Kidney epithelial cell (primary cell): ENCODE measurements around the gene CHRNB4. TPM values are rescaled to one million over a fixed set of nuclear protein-coding genes. Genes with fewer than 3 reads are reported as not detected.

Experiments used
- DNase-seq: peaks from one replicate; pipeline ENCODE4 v3.0.0-alpha.2; 2010; ENCODE audit warnings: low read depth
- H3K27me3 ChIP-seq: 2 replicates; pipeline ENCODE4 v1.6.0; 2011; ENCODE audit warnings: low read length; ENCODE audit not compliant: control insufficient read depth, insufficient read depth
- H3K36me3 ChIP-seq: 2 replicates; pipeline ENCODE4 v1.5.1; 2011; ENCODE audit warnings: low read length; ENCODE audit not compliant: control insufficient read depth, insufficient read depth
- H3K4me3 ChIP-seq: 2 replicates; pipeline ENCODE4 v1.5.1; 2011; ENCODE audit warnings: low read depth, mild to moderate bottlenecking, control low read depth, low read length
- CTCF ChIP-seq: IDR thresholded peaks from 2 replicates; pipeline ENCODE4 v1.5.1; 2011; ENCODE audit warnings: mild to moderate bottlenecking, moderate library complexity, low read length, control low read depth, inconsistent platforms; ENCODE audit not compliant: insufficient read depth, poor library complexity, severe bottlenecking
- total RNA-seq: library from RNA; depleted of rRNA; stranded (reverse); fragments of >200 nt; gene quantifications from 2 replicates; pipeline ENCODE4 v1.2.3, GENCODE V29; 2015

Gene CHRNB4
- total RNA-seq, 1 donor from 2014 or later: 1.8 TPM

GRCh38 chr15:78623786-78624497 lies 17.1 kb downstream of the CHRNB4 start:
- Histone ChIP-seq H3K36me3 (no peaks in the 10 kb centered on the region), H3K4me3 (no peak overlapping the region), H3K27me3 (peaks cover 48% of the 10 kb centered on the region)
- TF ChIP-seq CTCF: no peak
- DNase-seq: no peak

- H3K27me3 ChIP-seq: peaks cover 37% of the 10 kb centered on the region
- H3K36me3 ChIP-seq: no peaks in the 10 kb centered on the region
- H3K4me3 ChIP-seq: no peak overlapping the region
- DNase-seq: no peak
- TF ChIP-seq CTCF: no peak
Observed at GRCh38 chr15:78621810-78622402, 19.1 kb downstream of the CHRNB4 start.

- H3K4me3 ChIP-seq: peak within 1 kb of the TSS; percentile 24
- no peak for DNase-seq
- H3K27me3 ChIP-seq: peaks cover 32% of the 10 kb centered on the region
- H3K36me3 ChIP-seq: no peaks in the 10 kb centered on the region
- TF ChIP-seq CTCF: no peak
Observed at GRCh38 chr15:78620527-78621421, 20.2 kb downstream of the CHRNB4 start, which contains the start of gene CHRNA3. TSS of gene CHRNA3 (minus strand) at chr15:78620996. CDS start at chr15:78620794, 202 bp downstream.

- no peak for DNase-seq
- Histone ChIP-seq H3K4me3 (peak overlapping the region; percentile 24), H3K27me3 (peaks cover 31% of the 10 kb centered on the region), H3K36me3 (no peaks in the 10 kb centered on the region)
- TF ChIP-seq CTCF: peak; percentile 65
Observed at GRCh38 chr15:78620021-78620526, 20.9 kb downstream of the CHRNB4 start.

GRCh38 chr15:78619022-78619950 lies 21.7 kb downstream of the CHRNB4 start:
- H3K36me3 ChIP-seq: no peaks in the 10 kb centered on the region
- no peak overlapping the region for H3K4me3 ChIP-seq
- no peak for TF ChIP-seq CTCF
- H3K27me3 ChIP-seq: peaks cover 31% of the 10 kb centered on the region
- DNase-seq: no peak
